Epithelial cell of proximal tubule (primary cell): ENCODE data around the gene HMX2. TPM values are rescaled to one million over a fixed set of nuclear protein-coding genes. Genes with fewer than 3 reads are reported as not detected.
"Not testable (repeated sequence)": the region's sequence is repeated elsewhere in the genome, so short reads cannot be mapped to it uniquely, and the experiment has no call there.

Experiments used
- DNase-seq: peaks from one replicate; pipeline ENCODE4 v3.0.0-alpha.2; 2011; ENCODE audit warnings: low read depth
- H3K4me3 ChIP-seq: 2 replicates; pipeline ENCODE4 v1.5.1; 2011; ENCODE audit warnings: low read depth, mild to moderate bottlenecking, low read length
- total RNA-seq: library from RNA; depleted of rRNA; stranded (reverse); fragments of >200 nt; gene quantifications from 2 replicates; pipeline ENCODE4 v1.2.3, GENCODE V29; 2015
- TF ChIP-seq, protein P1 (sequence below): conservative IDR thresholded peaks from 2 replicates; pipeline ENCODE4 v1.5.1; 2012; ENCODE audit warnings: low read depth, mild to moderate bottlenecking, low read length

HMX2 gene
- total RNA-seq, 1 donor from 2014 or later, result not detected

DNA sequence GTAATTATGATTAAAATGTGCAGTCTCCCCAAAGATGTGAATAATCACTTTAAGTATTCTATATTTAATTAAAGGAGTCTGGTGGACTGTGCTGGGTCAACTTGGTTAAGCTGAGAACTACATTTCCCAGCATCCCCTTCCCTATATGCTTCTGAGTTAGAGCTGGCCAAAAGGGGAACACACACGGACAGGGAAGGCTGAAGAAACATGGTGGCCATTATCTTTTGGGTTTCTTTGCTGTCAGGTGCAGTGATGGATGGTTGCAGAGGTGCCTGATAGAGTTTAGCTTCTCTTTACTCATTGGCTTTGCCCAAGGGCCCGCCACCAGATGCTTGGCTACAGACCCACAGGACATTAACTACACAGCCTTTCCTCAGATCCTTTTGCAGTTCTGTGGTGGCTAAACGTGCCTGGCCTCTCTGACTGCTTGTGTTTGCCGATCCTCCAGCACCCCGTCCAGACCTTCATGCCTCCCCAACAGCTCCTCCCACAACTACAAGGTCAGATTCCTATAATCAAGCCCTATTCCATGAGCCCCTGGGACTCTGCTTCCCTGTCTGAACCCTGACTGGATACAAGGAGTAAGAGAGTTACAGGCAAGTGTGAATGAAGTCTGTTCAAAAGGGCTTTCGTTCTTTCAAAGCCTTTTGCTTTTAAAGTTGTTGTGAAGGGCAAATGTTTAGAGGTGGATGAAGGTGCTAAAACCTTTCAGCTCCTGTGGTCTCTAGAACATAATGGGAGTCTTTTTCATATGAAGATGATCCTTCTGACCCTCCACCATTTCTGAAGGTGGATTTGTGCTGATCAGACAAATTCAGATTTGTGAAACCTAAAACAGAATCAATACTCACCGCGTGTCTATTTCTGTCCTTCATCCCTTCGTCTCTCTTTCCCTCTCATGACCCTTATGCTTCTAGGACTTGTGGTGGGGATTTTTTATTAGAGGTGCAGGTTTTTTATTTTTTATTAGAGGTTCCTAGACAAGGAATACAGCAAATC lies 27.8 kb downstream of the HMX2 start:
- TF ChIP-seq, protein P1, sequence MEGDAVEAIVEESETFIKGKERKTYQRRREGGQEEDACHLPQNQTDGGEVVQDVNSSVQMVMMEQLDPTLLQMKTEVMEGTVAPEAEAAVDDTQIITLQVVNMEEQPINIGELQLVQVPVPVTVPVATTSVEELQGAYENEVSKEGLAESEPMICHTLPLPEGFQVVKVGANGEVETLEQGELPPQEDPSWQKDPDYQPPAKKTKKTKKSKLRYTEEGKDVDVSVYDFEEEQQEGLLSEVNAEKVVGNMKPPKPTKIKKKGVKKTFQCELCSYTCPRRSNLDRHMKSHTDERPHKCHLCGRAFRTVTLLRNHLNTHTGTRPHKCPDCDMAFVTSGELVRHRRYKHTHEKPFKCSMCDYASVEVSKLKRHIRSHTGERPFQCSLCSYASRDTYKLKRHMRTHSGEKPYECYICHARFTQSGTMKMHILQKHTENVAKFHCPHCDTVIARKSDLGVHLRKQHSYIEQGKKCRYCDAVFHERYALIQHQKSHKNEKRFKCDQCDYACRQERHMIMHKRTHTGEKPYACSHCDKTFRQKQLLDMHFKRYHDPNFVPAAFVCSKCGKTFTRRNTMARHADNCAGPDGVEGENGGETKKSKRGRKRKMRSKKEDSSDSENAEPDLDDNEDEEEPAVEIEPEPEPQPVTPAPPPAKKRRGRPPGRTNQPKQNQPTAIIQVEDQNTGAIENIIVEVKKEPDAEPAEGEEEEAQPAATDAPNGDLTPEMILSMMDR, result no peak
- DNase-seq, result no peak
- no peak overlapping the region for H3K4me3 ChIP-seq

DNA sequence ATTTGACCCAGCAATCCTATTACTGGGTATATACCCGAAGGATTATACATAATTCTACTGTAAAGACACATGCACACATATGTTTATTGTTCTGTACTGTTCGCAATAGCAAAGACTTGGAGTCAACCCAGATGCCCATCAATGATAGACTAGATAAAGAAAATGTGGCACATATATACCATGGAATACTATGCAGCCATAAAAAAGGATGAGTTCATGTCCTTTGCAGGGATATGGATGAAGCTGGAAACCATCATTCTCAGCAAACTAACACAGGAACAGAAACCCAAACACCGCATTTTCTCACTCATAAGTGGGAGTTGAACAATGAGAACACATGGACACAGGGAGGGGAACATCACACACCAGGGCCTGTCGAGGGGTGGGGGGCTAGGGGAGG lies 30.5 kb downstream of the HMX2 start:
- not testable (repeated sequence) for H3K4me3 ChIP-seq, DNase-seq

DNA sequence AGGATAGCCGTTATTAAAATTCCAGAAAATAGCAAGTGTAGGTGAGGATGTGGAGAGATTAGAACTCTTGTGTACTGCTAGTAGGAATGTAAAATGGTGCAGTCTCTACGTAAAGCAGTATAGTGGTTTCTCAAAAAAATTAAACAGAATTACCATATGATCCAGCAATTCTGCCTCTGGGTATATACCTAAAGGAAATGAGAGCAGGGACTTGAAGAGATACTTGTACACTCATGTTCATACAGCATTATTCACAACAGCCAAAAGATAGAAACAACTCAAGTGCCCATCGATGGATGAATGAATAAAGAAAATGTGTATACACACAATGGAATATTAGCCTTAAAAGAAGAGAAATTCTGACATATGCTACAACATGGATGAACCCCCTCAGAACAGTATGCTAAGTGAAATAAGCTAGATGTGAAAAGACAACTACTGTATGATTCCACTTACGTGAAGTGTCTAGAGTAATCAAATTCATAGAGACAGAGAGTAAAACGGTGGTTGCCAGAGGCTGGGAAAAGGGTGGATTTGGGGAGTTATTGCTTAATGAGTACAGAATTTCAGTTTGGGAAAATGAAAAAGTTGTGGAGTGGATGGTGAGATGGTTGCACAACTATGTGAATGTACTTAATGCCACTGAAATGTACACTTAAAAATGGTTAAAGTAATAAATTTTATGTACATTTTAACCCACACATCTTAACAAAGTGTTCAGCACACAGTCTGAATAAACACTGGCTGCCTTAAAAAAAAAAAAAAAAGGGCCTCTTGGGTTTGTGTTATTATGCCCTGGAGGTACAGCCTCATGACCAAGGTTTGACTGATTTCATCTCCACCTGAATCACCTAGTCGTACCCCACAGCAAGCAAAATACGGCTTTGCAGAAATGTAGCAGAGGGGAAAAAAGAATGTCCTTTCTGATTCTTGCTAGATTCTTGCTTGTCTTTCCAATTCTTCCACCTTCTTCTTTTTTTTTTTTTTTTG lies 32.5 kb downstream of the HMX2 start:
- TF ChIP-seq, protein P1, result no peak
- no peak for DNase-seq

DNA sequence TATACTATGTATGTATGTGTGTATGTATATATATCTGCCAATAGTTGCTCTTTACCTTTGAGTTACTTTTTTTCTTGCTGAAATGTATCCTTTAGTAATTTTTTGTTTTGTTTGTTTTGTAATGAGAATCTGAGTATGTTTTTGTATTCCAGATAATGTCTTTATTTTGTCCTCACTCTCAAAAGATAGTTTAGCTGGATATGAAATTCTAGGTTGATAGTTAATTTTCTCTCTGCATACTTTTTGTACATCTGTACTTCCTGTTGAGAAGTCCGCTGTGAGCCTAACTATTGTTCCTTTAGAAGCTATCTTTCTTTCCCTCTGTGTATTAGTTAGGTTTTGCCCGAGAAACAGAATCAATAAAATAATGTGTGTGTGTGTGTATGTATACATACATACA lies 35.8 kb downstream of the HMX2 start:
- no peak for DNase-seq
- TF ChIP-seq, protein P1, result no peak
- H3K4me3 ChIP-seq, result no peak overlapping the region

More for the DNA sequence above, 32.5 kb downstream of the HMX2 start:
- H3K4me3 ChIP-seq, result no peak overlapping the region

DNA sequence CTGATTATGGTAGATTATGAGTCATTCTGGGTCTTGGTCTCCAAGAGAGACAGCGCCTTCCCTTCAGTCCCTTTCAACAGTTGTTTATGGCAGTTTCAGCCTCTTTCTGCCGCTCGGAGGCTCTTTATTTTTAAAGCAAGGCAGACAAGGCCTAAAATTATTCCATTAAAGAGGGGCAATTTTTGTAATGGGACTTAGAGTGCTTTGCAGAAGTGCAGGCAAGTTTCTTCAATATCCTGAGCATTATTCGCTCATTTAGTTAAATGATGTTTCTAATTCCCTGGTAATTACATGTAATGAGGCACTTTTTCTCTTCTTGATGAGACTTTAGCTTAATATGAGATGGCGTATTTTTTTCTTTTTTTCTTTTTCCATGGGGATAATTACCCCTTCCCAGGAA lies 39.8 kb downstream of the HMX2 start:
- DNase-seq, result no peak
- H3K4me3 ChIP-seq, result no peak overlapping the region
- TF ChIP-seq, protein P1, result no peak

DNA sequence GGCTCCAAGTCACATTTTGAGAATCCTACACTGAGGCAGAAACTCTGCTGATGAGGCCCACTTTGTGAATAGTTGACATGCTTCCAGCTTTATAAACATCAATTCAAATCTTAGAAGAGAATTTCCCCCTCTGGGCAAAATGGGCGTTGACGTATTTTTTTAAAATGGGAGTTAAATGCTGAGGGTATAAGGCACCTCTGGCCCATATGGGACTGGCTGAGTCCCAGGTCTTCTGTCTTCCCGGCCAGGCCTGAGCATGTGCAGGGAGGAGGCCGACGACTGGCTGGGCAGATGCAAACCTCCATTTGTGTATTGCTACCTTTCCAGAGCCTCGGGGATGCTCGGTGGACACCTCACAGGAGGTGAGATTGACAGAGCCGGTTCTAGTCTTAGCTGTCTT lies 44.0 kb downstream of the HMX2 start:
- H3K4me3 ChIP-seq, result no peak overlapping the region
- TF ChIP-seq, protein P1, result no peak
- no peak for DNase-seq

DNA sequence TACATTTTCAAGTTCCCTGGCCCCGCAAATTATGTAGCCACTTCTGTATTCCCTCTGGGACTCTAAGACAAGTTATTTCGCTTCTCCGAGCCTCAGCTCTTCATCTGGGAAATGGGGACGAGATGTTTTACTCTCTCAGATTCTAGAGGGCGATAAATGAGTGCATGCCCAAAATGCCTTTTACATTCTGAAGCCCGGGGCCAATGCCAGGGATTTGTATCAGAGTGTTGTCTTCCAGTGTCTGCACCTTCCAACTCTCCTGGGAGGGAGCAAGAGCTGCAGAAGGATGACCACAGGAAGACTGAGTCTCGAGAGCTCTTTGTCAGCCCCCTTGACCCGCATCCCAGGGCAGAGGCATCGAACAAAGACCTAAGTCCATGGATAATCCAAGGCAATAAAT lies 46.1 kb downstream of the HMX2 start:
- TF ChIP-seq, protein P1, result no peak
- no peak overlapping the region for H3K4me3 ChIP-seq
- DNase-seq, result no peak
